ENCODE measurements around the gene DGKB.
A peak's percentile ranks its signal among the peaks of the same experiment; 100 is the strongest.

DGKB gene

GRCh38 chr7:14457568-14458453 is 444.7 kb downstream of the DGKB start:
- DNase-seq (ENCODE audit: low read depth in 2 of 2), result peak; percentile 11 to 17

DNA sequence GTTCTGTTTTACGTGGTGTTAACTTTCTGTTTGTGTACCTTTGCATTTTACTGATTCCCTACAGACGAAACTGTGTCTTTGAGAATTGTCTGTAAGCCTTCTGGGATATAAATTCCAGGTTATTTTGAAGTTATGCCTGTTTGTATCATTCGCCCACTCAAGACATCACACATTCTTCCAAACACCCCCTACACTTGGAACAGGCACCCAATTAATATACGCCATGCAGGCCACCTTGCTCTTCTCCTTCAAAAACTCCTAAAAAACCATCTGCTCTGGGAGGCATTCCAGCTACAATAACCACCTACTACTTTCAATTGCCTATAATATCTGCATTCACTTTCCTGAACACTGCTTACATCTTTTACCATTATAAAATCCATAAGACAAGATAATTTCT is 453.3 kb downstream of the DGKB start:
- DNase-seq (ENCODE audit: low read depth in 2 of 2), result no peak

DNA sequence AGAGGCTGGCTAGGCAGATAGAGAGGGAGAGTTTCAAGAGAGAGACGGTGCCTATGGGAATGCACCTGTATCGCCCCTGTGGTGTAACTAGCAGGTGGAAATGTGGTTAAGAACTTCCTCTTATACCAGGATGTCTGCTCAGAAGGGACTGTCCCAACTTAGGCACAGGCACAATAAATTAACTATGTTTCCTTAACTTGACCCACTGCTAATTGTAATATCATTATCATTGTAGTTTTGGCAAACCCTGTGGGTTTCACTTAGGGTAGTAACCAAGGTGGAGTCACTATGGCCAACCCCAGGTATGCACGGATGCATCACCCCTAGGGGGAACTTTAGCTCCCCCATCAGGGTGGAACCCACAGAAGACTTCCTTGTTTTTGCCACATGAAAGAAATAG is 455.7 kb downstream of the DGKB start:
- no peak for DNase-seq (ENCODE audit: low read depth in 2 of 2)

DNA sequence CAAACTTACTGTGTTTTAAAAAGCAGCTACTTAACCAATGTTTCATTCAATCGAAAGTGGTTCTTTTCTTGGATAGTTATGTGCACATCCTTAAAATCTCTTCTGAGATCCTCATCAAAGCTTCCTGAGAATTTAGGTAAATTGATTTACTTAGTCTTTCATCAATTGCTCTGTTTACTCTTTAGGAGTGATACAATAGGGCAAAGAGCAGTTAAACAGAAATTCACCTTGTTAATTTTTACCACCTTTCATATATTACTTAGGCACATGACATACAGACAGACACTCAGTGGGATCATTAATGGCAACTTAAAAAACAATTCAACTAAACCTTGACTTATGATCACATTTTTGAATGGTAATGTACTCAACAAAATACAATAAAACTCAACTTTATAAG is 456.3 kb downstream of the DGKB start:
- DNase-seq (ENCODE audit: low read depth in 2 of 2), result no peak

GRCh38 chr7:14438366-14438765 is 464.2 kb downstream of the DGKB start:
- DNase-seq (ENCODE audit: low read depth in 2 of 2), result no peak

DNA sequence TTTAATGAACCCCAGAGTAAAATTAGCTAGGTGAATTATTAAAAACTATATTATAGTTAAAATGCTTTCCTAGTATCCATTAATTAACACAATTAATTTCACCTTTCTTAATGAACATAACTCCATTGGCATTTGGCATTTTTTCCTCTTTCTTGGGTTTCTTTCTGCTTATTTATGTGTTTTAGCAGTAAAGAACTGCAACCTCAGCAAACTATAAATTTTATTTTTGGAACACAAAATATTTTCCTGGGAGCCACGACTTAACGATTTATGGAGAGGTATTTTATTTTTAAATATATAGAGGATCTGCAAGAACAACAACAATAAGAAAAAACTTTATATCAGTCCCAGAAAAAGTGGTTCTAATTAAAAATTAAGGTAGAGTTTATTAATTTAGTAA is 465.7 kb downstream of the DGKB start:
- DNase-seq (ENCODE audit: low read depth in 2 of 2), result no peak

- no peak for DNase-seq (ENCODE audit: low read depth in 2 of 2)
Measured at GRCh38 chr7:14432924-14433323, 469.6 kb downstream of the DGKB start.

- DNase-seq (ENCODE audit: low read depth in 2 of 2), result no peak
Measured at GRCh38 chr7:14430926-14431325, 471.6 kb downstream of the DGKB start.

GRCh38 chr7:14425559-14425958 is 477.0 kb downstream of the DGKB start:
- DNase-seq (ENCODE audit: low read depth in 2 of 2), result no peak

DNA sequence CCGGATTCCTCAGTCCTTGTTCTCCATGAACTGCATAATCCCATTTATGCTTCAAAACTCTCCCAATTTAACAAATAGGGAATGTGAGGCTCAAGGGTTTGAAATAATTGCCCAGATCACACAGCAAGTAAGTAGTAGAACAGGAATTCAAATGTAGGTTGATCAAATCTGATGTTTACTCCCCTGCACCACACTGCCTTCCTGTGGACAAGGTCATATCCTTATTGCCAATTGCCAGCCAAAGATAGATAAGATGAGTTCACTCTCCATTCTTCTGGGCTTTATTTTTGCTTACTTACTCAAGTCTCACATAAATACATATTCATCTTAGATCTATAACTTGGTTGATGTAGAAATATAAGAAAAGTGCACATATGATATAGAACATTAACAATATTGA is 477.9 kb downstream of the DGKB start:
- no peak for DNase-seq (ENCODE audit: low read depth in 2 of 2)

DNA sequence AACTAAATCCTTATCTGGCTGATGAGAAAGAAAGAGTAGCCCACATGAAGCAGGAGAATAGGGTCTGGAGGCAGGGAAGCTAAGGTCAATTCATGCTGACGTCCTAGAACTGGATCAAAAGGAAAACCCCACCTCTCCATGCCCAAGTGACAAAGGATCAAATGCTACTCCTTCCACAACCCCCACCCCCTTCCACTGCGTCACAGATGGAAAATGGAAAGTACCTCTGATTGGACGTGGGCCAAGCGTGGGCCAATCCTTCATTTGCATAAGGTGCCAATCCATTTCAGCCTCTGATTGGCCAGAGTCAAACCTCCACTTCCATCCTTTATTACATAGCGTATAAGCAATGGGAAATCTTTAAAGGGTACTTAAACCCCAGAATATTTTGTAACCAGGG is 481.8 kb downstream of the DGKB start:
- no peak for DNase-seq (ENCODE audit: low read depth in 2 of 2)

- no peak for DNase-seq (ENCODE audit: low read depth in 2 of 2)
Measured at GRCh38 chr7:14419531-14419930, 483.0 kb downstream of the DGKB start.

- DNase-seq (ENCODE audit: low read depth in 2 of 2), result no peak
Measured at GRCh38 chr7:14418633-14419032, 483.9 kb downstream of the DGKB start.

DNA sequence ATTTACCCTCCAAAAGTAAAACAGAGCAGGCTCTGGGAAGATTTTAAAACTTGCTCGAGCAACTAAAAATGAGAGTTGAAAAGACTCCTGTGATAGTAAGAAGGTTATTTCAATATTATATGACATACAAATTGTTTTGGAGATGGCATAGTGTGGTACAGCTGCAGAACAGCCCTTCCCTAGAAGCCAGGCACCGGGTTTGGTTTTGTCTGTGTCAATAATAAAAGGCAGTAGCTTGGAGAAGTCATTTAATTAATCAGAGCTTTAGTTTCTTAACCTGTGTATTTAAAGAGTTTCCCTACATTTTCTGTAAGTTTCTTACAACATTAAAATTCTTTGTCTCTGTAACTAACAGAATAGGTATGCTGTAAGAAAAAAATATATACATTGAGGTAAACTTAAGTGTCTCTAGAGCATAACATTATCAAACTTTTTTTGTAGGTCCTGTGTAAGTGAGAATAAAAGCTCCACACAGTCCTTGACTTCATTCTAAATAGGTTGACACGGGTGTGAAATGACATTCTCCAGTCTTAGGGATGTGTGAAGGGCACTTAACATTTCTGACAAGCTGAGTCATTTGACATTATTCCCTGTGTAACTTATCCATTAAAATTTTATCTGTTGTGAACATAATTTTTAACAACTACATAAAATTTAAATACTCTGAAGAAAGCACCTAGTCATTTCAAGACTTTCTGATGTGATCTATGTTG is 488.1 kb downstream of the DGKB start:
- no peak for DNase-seq (ENCODE audit: low read depth in 2 of 2)

- no peak for DNase-seq (ENCODE audit: low read depth in 2 of 2)
Measured at GRCh38 chr7:14407246-14408015, 495.1 kb downstream of the DGKB start.

GRCh38 chr7:14403587-14403986 is 499.0 kb downstream of the DGKB start:
- DNase-seq (ENCODE audit: low read depth in 2 of 2), result no peak

DNA sequence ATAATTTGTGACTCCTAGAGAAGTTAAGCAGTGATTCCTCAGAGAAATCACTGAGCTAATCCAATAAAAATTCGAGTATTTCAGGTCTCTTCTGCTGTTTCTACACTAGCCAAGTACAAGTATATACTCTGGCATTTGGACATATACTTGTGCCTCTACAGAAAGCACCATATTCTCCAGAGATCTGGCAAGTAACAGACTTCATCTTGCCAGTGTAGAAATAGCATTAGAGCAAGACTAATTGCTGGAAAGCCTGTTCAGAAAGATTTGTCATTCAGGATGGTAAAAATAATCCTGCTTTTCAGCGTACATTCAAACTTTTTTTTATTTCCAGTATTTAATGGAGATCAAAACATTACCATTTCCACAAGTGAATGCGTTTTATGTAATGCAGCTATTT is 502.3 kb downstream of the DGKB start:
- no peak for DNase-seq (ENCODE audit: low read depth in 2 of 2)

DNA sequence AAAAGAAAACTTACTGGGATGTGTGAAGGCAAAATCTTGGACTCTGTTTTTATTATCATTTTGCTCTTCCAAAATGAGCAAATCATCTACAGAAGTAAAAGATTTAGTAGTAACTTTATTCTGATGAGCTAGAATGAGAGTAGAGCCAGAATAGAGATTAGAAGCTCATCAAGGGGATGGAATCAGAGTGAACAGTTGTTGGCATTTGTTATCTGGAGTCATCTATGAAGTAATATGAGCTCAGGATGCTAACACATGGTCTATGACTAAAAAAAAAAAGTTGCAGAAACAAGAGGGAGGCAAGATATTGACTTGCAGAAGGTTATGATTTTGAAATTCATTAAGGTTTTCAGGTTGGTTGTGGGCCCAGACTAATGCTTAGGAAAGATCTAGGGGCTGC is 504.0 kb downstream of the DGKB start:
- DNase-seq (ENCODE audit: low read depth in 2 of 2), result no peak

DNA sequence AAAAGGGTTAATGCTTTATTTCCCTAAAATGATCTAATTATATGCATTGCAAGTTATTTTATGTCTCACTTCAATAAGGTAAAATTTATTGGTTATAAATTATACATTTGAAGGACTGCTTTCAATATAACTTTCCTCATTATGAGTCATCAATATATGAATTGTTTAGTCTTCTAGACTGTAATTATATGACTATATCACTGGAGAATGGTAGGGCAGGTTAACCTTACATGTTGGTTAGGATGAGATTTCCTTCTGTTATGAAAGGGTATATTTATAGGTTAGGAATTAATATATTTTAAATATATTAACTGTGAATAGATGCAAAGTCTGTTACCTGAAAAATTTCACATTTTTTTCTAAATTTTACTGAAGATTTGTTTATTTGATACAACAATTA is 506.7 kb downstream of the DGKB start:
- DNase-seq (ENCODE audit: low read depth in 2 of 2), result no peak

DNA sequence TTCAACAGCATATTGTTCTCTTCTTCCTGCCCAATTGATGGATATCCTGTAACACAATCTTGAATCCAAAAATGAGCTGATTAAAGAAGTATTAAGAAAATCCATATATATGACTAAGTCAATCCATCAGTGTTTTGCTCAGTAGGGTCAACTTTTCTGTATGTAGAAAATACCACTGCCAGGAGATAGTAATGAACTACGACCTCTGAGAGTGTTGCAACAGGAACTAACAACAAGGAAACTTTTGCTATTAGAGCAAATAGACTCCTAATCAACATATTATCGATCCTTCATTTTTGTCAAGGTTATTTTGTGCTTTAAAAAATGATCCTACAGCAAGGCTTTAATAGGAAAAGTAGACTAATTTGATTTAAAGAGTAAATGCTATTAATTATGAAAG is 507.8 kb downstream of the DGKB start:
- no peak for DNase-seq (ENCODE audit: low read depth in 2 of 2)

DNA sequence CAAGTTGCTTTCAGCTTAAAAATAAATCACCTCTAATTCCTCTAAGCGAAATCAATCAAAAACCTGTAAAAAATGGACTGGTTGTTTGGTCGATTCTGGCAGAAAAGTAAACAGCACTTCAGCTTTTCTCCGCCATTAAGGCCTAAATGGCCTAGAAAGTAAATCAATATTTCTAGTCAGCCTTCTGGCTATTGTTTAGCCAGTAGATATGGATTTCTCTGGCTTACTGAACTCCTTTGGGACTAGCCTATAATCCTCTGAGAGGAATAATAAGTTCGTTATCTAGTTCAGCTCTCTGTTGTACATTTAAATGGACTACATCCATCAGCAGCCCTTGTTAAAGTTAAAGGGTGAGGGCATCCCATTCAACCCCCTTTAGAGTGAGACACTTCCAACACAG is 513.0 kb downstream of the DGKB start:
- DNase-seq (ENCODE audit: low read depth in 2 of 2), result no peak

- no peak for DNase-seq (ENCODE audit: low read depth in 2 of 2)
Measured at GRCh38 chr7:14389181-14389591, 513.4 kb downstream of the DGKB start.

GRCh38 chr7:14385074-14385473 is 517.5 kb downstream of the DGKB start:
- no peak for DNase-seq (ENCODE audit: low read depth in 2 of 2)
